HT-29 (cell line): Measurements from ENCODE around the gene IRF6. TPM values are rescaled to one million over a fixed set of nuclear protein-coding genes. Genes with fewer than 3 reads are reported as not detected.

Experiments used
- DNase-seq: peaks from one replicate; pipeline ENCODE4 v3.0.0-alpha.2; 2015; ENCODE audit warnings: low spot score
- total RNA-seq: library from RNA; depleted of rRNA; stranded (reverse); fragments of >200 nt; shearing (Covaris generic); gene quantifications from 2 replicates; pipeline ENCODE4 v1.2.3, GENCODE V29; 2014

The IRF6 gene
- total RNA-seq, 1 experiment from 2014 or later, result 30.2 TPM

GRCh38 chr1:209761011-209761635 is 44.8 kb downstream of the IRF6 start:
- no peak for DNase-seq

- DNase-seq, result no peak
Measured at GRCh38 chr1:209759829-209760359, 46.0 kb downstream of the IRF6 start.

- DNase-seq, result no peak
Measured at GRCh38 chr1:209758400-209758799, 47.5 kb downstream of the IRF6 start.

GRCh38 chr1:209756615-209757445 is 49.1 kb downstream of the IRF6 start:
- DNase-seq, result no peak

GRCh38 chr1:209755926-209756614 is 49.9 kb downstream of the IRF6 start, which contains the start of gene TRAF3IP3:
TSS of gene TRAF3IP3 (plus strand) at chr1:209756053. CDS start at chr1:209760040, 3,987 bp downstream.
- DNase-seq, result no peak

- no peak for DNase-seq
Measured at GRCh38 chr1:209755256-209755655, 50.7 kb downstream of the IRF6 start.

GRCh38 chr1:209752890-209753289 is 53.1 kb downstream of the IRF6 start:
- DNase-seq, result no peak

GRCh38 chr1:209751627-209752231 is 54.2 kb downstream of the IRF6 start:
- no peak for DNase-seq

- DNase-seq, result no peak
Measured at GRCh38 chr1:209749670-209750323, 56.1 kb downstream of the IRF6 start.

- DNase-seq, result no peak
Measured at GRCh38 chr1:209749205-209749604, 56.7 kb downstream of the IRF6 start.

GRCh38 chr1:209748620-209749019 is 57.3 kb downstream of the IRF6 start:
- DNase-seq, result no peak

GRCh38 chr1:209747580-209748262 is 58.2 kb downstream of the IRF6 start:
- DNase-seq, result peak; percentile 97

GRCh38 chr1:209746451-209747165 is 59.3 kb downstream of the IRF6 start:
- no peak for DNase-seq

GRCh38 chr1:209743145-209743482 is 62.8 kb downstream of the IRF6 start:
- DNase-seq, result no peak

- no peak for DNase-seq
Measured at GRCh38 chr1:209742409-209743144, 63.4 kb downstream of the IRF6 start.

- DNase-seq, result no peak
Measured at GRCh38 chr1:209741889-209742288, 64.1 kb downstream of the IRF6 start.

- no peak for DNase-seq
Measured at GRCh38 chr1:209741193-209741592, 64.7 kb downstream of the IRF6 start.

GRCh38 chr1:209738270-209738669 is 67.7 kb downstream of the IRF6 start:
- no peak for DNase-seq

GRCh38 chr1:209737118-209737505 is 68.8 kb downstream of the IRF6 start:
- no peak for DNase-seq
